GM19193 (cell line): ENCODE measurements around the gene SPTA1.

Experiments used
- POLR2A ChIP-seq: IDR thresholded peaks from 4 replicates; pipeline ENCODE4 v1.6.1; 2011; ENCODE audit not compliant: insufficient read depth, insufficient read length; ENCODE audit errors: extremely low read depth

Gene SPTA1

DNA sequence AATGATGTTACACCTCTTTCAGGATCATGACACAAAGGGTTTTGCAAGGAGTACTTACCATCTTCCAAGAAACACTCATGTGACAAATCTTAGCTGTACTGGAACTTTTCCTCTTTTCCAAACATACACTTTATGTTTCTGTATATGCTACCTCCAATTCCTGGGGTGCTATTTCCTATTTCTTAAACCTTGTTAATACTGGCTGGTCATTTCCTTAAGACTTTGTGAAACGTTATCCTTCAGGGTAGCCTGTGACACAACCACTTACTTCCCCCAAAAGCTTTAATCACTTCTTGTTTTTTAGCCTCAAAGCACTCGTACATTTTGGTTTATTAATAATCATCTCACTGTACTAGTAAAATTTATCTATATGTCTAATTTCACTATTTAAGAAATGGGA is 42.1 kb downstream of the SPTA1 start:
- TF ChIP-seq POLR2A, result no peak

- no peak for TF ChIP-seq POLR2A
Observed at GRCh38 chr1:158638904-158639303, 47.6 kb downstream of the SPTA1 start.

DNA sequence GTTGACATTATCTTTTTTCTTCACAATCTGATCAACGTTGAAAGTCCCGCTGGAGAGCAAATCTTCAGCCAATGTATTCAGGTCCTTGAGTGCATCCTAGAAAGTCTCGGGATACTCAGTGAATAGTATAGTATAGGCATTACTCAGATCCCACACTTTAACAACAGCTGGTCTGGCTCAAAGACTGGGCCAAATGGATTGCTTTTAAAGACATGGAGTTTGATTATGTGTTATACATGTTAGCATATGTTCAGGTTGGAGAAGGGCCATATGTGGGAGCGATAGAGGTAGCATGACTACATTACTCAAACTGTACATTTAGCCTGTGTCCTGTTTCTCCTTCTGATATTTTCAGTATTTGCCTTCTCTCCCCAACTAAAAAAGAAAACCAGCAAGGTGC is 48.4 kb downstream of the SPTA1 start:
- no peak for TF ChIP-seq POLR2A

DNA sequence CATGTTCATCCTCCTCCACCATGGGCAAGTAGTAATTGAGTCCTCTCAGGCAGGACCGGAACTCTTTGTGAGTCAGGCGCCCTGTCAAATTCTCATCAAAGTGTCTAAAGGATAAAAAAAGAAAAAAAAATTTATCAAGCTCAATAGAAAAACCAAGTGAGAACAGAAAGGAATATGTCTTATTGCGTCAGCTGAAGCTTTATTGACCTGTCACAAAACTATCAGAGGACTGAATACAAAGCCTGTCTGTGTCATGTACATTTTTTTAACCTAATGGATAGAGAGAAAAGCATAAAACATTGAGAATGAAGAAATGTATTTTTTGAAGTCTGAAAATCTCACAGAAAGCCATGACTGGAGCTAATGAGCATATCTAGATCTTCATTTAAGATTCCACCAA is 72.8 kb downstream of the SPTA1 start:
- TF ChIP-seq POLR2A, result no peak

DNA sequence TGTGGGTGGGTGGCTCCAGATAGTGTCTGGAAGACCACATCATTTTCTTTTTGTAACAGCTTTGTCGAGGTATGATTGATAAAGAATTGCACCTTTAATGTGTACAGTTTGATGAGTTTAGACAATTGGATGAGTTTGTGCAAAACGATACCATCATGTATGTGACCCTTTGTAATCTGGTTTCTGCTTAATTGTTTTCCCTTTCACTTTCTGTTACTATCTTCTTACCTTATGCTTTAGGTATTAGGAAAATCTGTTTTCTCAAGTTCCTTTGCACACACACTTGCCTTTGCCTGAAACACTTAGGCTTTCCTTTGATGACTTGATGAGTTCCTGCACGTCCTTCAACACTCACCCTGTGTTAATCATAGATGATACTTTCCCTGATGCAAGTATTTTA is 74.6 kb downstream of the SPTA1 start:
- no peak for TF ChIP-seq POLR2A

DNA sequence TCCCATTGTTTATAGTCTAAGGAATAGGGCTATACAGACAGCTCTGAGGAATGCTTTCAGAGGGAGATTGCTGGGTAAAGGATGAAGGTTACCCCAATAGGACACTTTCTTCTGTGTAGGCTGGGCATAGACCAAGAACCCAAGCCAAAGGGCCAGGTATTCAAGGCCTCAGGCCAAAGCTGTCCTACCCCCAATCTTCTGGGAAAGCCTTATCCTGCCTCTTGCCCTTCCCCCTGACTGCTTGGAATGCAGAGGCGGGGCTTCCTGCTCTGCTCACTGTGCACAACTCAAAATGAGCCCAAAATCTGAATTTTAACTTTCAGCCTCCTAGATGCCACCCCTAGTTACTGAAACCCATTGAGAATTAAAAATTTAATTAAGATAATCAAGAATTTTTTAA is 79.2 kb downstream of the SPTA1 start:
- TF ChIP-seq POLR2A, result no peak

- TF ChIP-seq POLR2A, result no peak
Observed at GRCh38 chr1:158604968-158605367, 81.5 kb downstream of the SPTA1 start, which contains the start of gene OR10Z1. TSS of gene OR10Z1 (plus strand) at chr1:158605268. CDS start at chr1:158606439, 1,171 bp downstream.

DNA sequence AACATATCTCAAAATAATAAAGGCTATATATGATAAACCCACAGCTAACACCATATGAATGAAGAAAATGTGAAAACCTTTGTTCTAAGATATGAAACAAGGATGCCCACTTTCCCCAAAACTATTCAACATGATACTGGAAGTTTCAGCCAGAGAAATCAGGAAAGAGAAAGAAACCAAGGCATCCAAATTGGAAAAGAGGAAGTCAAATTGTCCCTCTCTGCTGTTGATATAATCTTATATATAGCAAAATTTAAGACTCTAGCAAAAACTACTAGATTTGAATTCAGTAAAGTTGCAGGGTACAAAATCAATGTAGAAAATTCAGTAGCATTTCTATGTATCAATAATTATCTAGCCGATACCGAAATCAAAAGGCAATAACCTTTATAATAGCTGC is 85.8 kb downstream of the SPTA1 start:
- no peak for TF ChIP-seq POLR2A

DNA sequence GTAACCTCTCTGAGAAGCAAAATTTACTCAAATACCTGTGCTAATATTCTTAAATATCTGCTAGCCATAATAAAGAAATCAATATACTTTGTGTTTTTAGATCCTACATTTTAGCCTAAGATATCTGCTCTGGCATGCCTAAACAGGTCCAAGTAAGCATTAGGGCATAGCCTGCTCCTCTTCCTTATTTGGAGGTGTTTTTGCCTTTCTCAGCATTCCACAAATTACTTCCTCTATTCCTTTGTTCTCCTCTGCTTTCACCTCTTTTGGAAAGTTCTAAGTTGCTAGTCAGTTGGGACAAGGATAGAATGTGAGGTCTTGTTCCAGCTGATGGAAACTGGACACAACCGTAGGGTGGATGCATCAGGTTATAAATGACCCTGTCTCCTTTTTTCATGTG is 99.6 kb downstream of the SPTA1 start:
- no peak for TF ChIP-seq POLR2A

DNA sequence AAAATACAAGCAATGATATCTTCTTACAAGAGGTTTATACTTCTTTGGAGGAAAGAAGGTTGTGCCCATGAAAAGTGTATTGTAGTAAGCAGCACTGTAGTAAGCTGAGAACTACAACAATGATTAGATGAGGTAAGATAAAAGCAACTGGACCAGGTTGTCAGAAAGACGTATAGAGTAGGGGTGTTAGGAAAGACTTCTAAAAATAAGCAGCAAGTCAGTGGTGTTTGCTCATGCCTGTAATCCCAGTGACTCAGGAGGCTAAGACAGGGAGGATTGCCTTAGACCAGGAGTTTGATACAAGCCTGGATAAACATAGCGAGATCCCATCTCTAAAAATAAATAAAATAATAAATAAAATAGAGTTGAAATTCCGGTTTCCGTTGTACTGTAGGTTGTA is 102.6 kb downstream of the SPTA1 start:
- TF ChIP-seq POLR2A, result no peak

DNA sequence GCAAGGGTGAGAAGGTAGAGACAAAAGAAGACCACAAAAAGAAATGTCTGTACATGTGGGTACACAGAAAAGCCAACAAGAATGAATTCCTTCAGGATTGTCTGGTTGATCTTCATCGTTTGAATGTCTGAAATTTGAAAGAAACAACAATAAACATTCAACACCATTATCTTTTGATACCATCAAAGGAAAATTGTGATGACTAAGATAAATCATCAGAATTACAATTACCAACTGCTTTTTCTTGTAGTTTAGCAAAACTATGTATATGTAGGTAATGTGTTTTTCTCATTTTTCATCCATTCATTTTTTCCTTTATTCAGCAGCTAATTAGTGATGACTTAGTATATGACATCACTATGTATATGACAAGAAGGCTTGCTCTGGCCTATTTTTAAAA is 106.8 kb downstream of the SPTA1 start, which contains the start of gene OR10X1:
OR10X1 (minus strand) TSS at position 167 of the 400 bp plus-strand sequence; CDS start at position 167, 0 bp downstream.
- no peak for TF ChIP-seq POLR2A

DNA sequence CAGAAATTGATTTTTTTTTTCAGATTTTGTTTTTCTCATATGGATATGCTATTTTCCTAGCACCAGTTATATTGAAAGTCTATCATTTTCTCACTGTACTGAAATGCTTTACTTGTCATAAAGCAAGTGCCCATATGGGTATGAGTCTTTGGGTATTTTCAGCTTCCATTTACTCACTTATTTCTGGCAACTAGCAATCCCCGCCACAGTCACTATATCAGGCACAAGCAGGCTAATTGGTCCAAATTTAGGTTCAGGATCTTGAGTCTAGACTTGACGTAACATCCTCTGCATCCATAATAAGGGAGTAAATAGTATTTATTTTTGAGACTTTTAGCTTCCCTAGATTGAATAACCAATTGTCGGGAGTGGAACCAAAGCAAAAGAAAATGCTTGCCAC is 109.0 kb downstream of the SPTA1 start:
- TF ChIP-seq POLR2A, result no peak

- TF ChIP-seq POLR2A, result no peak
Observed at GRCh38 chr1:158572226-158572625, 114.3 kb downstream of the SPTA1 start.

GRCh38 chr1:158570480-158570879 is 116.0 kb downstream of the SPTA1 start, which contains the start of gene OR6P1:
TSS of gene OR6P1 (minus strand) at chr1:158570580. CDS start at chr1:158563604, 6,976 bp downstream.
- TF ChIP-seq POLR2A, result no peak

GRCh38 chr1:158564608-158565007 is 121.9 kb downstream of the SPTA1 start:
- no peak for TF ChIP-seq POLR2A

DNA sequence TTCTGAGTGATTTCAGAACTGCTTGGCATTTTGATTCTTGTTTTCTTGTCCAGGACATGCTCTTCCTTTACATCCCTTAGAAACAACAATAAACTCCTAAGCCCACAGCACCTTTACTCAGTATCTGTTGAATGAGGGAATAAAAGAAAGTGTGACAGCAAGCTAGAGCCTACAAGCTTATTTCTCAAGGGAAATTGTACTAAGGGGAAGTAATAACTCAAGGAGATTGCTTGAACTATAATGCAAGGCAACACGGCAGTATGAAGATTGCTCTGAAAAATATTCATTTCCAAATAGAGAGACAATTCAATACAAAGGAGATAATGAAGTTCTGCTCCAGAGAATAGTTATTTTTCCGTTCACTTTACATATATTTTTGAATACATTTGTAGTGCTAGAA is 122.7 kb downstream of the SPTA1 start:
- TF ChIP-seq POLR2A, result no peak
